ENCODE results near the gene TCF4.

TCF4 gene

GRCh38 chr18:55361492-55362250 lies 226.3 kb downstream of the TCF4 start:
- H3K36me3 ChIP-seq (ENCODE audit: control insufficient read depth, insufficient read depth, low read length): no peaks in the 10 kb centered on the region
- H3K4me1 ChIP-seq (ENCODE audit: control insufficient read depth, insufficient read depth, low read length): peaks cover 12% of the 10 kb centered on the region
- no peak overlapping the region for H3K4me3 ChIP-seq (ENCODE audit: low read depth, low read length)
- H3K27me3 ChIP-seq (ENCODE audit: control insufficient read depth, insufficient read depth, low read length): no peaks in the 10 kb centered on the region
- no peak overlapping the region for H3K9ac ChIP-seq (ENCODE audit: low read depth, low read length)
- H3K9me3 ChIP-seq (ENCODE audit: control insufficient read depth, insufficient read depth, low read length): no peaks in the 10 kb centered on the region
- H3K27ac ChIP-seq (ENCODE audit: low read depth, low read length): no peak overlapping the region

- Histone ChIP-seq H3K27ac (ENCODE audit: low read depth, low read length) (no peak overlapping the region), H3K4me3 (ENCODE audit: low read depth, low read length) (no peak overlapping the region), H3K4me1 (ENCODE audit: control insufficient read depth, insufficient read depth, low read length) (peaks cover 27% of the 10 kb centered on the region), H3K36me3 (ENCODE audit: control insufficient read depth, insufficient read depth, low read length) (no peaks in the 10 kb centered on the region), H3K9me3 (ENCODE audit: control insufficient read depth, insufficient read depth, low read length) (no peaks in the 10 kb centered on the region), H3K27me3 (ENCODE audit: control insufficient read depth, insufficient read depth, low read length) (no peaks in the 10 kb centered on the region), H3K9ac (ENCODE audit: low read depth, low read length) (no peak overlapping the region)
These were observed 227.9 kb downstream of the TCF4 start for GRCh38 chr18:55360061-55360460.

GRCh38 chr18:55356815-55357214 lies 231.2 kb downstream of the TCF4 start:
- H3K27me3 ChIP-seq (ENCODE audit: control insufficient read depth, insufficient read depth, low read length): no peaks in the 10 kb centered on the region
- H3K27ac ChIP-seq (ENCODE audit: low read depth, low read length): no peak overlapping the region
- no peaks in the 10 kb centered on the region for H3K9me3 ChIP-seq (ENCODE audit: control insufficient read depth, insufficient read depth, low read length)

GRCh38 chr18:55355223-55355622 lies 232.8 kb downstream of the TCF4 start:
- H3K9me3 ChIP-seq (ENCODE audit: control insufficient read depth, insufficient read depth, low read length): no peaks in the 10 kb centered on the region
- peak overlapping the region; percentile 9 for H3K27ac ChIP-seq (ENCODE audit: low read depth, low read length)
- H3K27me3 ChIP-seq (ENCODE audit: control insufficient read depth, insufficient read depth, low read length): no peaks in the 10 kb centered on the region
- H3K4me1 ChIP-seq (ENCODE audit: control insufficient read depth, insufficient read depth, low read length): peaks cover 71% of the 10 kb centered on the region
- H3K36me3 ChIP-seq (ENCODE audit: control insufficient read depth, insufficient read depth, low read length): no peaks in the 10 kb centered on the region
- H3K9ac ChIP-seq (ENCODE audit: low read depth, low read length): no peak overlapping the region
- H3K4me3 ChIP-seq (ENCODE audit: low read depth, low read length): no peak overlapping the region

More at GRCh38 chr18:55356815-55357214, 231.2 kb downstream of the TCF4 start:
- no peak overlapping the region for H3K9ac ChIP-seq (ENCODE audit: low read depth, low read length)
- no peak overlapping the region for H3K4me3 ChIP-seq (ENCODE audit: low read depth, low read length)
- no peaks in the 10 kb centered on the region for H3K36me3 ChIP-seq (ENCODE audit: control insufficient read depth, insufficient read depth, low read length)
- H3K4me1 ChIP-seq (ENCODE audit: control insufficient read depth, insufficient read depth, low read length): peaks cover 58% of the 10 kb centered on the region

GRCh38 chr18:55354795-55355194 lies 233.2 kb downstream of the TCF4 start:
- Histone ChIP-seq H3K9me3 (ENCODE audit: control insufficient read depth, insufficient read depth, low read length) (no peaks in the 10 kb centered on the region), H3K9ac (ENCODE audit: low read depth, low read length) (no peak overlapping the region), H3K27me3 (ENCODE audit: control insufficient read depth, insufficient read depth, low read length) (no peaks in the 10 kb centered on the region), H3K27ac (ENCODE audit: low read depth, low read length) (no peak overlapping the region), H3K36me3 (ENCODE audit: control insufficient read depth, insufficient read depth, low read length) (no peaks in the 10 kb centered on the region), H3K4me1 (ENCODE audit: control insufficient read depth, insufficient read depth, low read length) (peaks cover 72% of the 10 kb centered on the region), H3K4me3 (ENCODE audit: low read depth, low read length) (no peak overlapping the region)

GRCh38 chr18:55353806-55354205 lies 234.2 kb downstream of the TCF4 start:
- H3K9me3 ChIP-seq (ENCODE audit: control insufficient read depth, insufficient read depth, low read length): no peaks in the 10 kb centered on the region
- no peak overlapping the region for H3K9ac ChIP-seq (ENCODE audit: low read depth, low read length)
- no peaks in the 10 kb centered on the region for H3K36me3 ChIP-seq (ENCODE audit: control insufficient read depth, insufficient read depth, low read length)
- H3K4me1 ChIP-seq (ENCODE audit: control insufficient read depth, insufficient read depth, low read length): peaks cover 82% of the 10 kb centered on the region
- H3K27me3 ChIP-seq (ENCODE audit: control insufficient read depth, insufficient read depth, low read length): no peaks in the 10 kb centered on the region
- H3K4me3 ChIP-seq (ENCODE audit: low read depth, low read length): no peak overlapping the region
- peak overlapping the region; percentile 93 for H3K27ac ChIP-seq (ENCODE audit: low read depth, low read length)

- Histone ChIP-seq H3K9ac (ENCODE audit: low read depth, low read length) (no peak overlapping the region; the same call in 1 of the 2 replicates), H3K4me1 (ENCODE audit: control insufficient read depth, insufficient read depth, low read length) (peaks cover 86% of the 10 kb centered on the region), H3K36me3 (ENCODE audit: control insufficient read depth, insufficient read depth, low read length) (no peaks in the 10 kb centered on the region)
These were observed 234.6 kb downstream of the TCF4 start for GRCh38 chr18:55353391-55353790.

GRCh38 chr18:55351980-55352714 lies 235.8 kb downstream of the TCF4 start:
- Histone ChIP-seq H3K36me3 (ENCODE audit: control insufficient read depth, insufficient read depth, low read length) (no peaks in the 10 kb centered on the region), H3K27ac (ENCODE audit: low read depth, low read length) (peak overlapping the region; percentile 93), H3K9me3 (ENCODE audit: control insufficient read depth, insufficient read depth, low read length) (no peaks in the 10 kb centered on the region), H3K4me3 (ENCODE audit: low read depth, low read length) (peak overlapping the region; percentile 43), H3K27me3 (ENCODE audit: control insufficient read depth, insufficient read depth, low read length) (no peaks in the 10 kb centered on the region), H3K9ac (ENCODE audit: low read depth, low read length) (no peak overlapping the region), H3K4me1 (ENCODE audit: control insufficient read depth, insufficient read depth, low read length) (peaks cover 97% of the 10 kb centered on the region)

More at GRCh38 chr18:55353391-55353790, 234.6 kb downstream of the TCF4 start:
- H3K4me3 ChIP-seq (ENCODE audit: low read depth, low read length): no peak overlapping the region
- H3K27ac ChIP-seq (ENCODE audit: low read depth, low read length): peak overlapping the region; percentile 93
- no peaks in the 10 kb centered on the region for H3K27me3 ChIP-seq (ENCODE audit: control insufficient read depth, insufficient read depth, low read length)
- H3K9me3 ChIP-seq (ENCODE audit: control insufficient read depth, insufficient read depth, low read length): no peaks in the 10 kb centered on the region

- no peaks in the 10 kb centered on the region for H3K9me3 ChIP-seq (ENCODE audit: control insufficient read depth, insufficient read depth, low read length)
- no peaks in the 10 kb centered on the region for H3K27me3 ChIP-seq (ENCODE audit: control insufficient read depth, insufficient read depth, low read length)
- peaks cover 97% of the 10 kb centered on the region for H3K4me1 ChIP-seq (ENCODE audit: control insufficient read depth, insufficient read depth, low read length)
- H3K4me3 ChIP-seq (ENCODE audit: low read depth, low read length): peak overlapping the region; percentile 43; the same call in 1 of the 2 replicates
- no peaks in the 10 kb centered on the region for H3K36me3 ChIP-seq (ENCODE audit: control insufficient read depth, insufficient read depth, low read length)
- H3K27ac ChIP-seq (ENCODE audit: low read depth, low read length): peak overlapping the region; percentile 93
- no peak overlapping the region for H3K9ac ChIP-seq (ENCODE audit: low read depth, low read length)
These were observed 236.7 kb downstream of the TCF4 start for GRCh38 chr18:55351241-55351691.

- H3K9ac ChIP-seq (ENCODE audit: low read depth, low read length): peak overlapping the region; percentile 15; the same call in 1 of the 2 replicates
- H3K36me3 ChIP-seq (ENCODE audit: control insufficient read depth, insufficient read depth, low read length): no peaks in the 10 kb centered on the region
- H3K4me3 ChIP-seq (ENCODE audit: low read depth, low read length): 0 out of 2 replicates have a peak overlapping the region, but pooled peaks have one; percentile 18
- no peaks in the 10 kb centered on the region for H3K27me3 ChIP-seq (ENCODE audit: control insufficient read depth, insufficient read depth, low read length)
- H3K4me1 ChIP-seq (ENCODE audit: control insufficient read depth, insufficient read depth, low read length): peaks cover 95% of the 10 kb centered on the region
- no peaks in the 10 kb centered on the region for H3K9me3 ChIP-seq (ENCODE audit: control insufficient read depth, insufficient read depth, low read length)
- peak overlapping the region; percentile 93 for H3K27ac ChIP-seq (ENCODE audit: low read depth, low read length)
These were observed 238.3 kb downstream of the TCF4 start for GRCh38 chr18:55349685-55350084.
